HL-60 (cell line): ENCODE results near the gene CYP2C18.

Experiments
- GABPA ChIP-seq: IDR thresholded peaks from 2 replicates; pipeline ENCODE4 v1.6.1; 2012; ENCODE audit warnings: low read depth
- REST ChIP-seq: IDR thresholded peaks from 2 replicates; pipeline ENCODE4 v1.6.1; 2012; ENCODE audit warnings: low read depth; ENCODE audit not compliant: insufficient replicate concordance
- TF ChIP-seq, protein P1 (sequence below): IDR thresholded peaks from one replicate; pipeline ENCODE4 v1.5.1; 2011; ENCODE audit warnings: low read length, control low read depth, inconsistent platforms; ENCODE audit not compliant: insufficient read depth

GRCh38 chr10:94710578-94710977 lies 27.0 kb downstream of the CYP2C18 start:
- TF ChIP-seq, protein P1, sequence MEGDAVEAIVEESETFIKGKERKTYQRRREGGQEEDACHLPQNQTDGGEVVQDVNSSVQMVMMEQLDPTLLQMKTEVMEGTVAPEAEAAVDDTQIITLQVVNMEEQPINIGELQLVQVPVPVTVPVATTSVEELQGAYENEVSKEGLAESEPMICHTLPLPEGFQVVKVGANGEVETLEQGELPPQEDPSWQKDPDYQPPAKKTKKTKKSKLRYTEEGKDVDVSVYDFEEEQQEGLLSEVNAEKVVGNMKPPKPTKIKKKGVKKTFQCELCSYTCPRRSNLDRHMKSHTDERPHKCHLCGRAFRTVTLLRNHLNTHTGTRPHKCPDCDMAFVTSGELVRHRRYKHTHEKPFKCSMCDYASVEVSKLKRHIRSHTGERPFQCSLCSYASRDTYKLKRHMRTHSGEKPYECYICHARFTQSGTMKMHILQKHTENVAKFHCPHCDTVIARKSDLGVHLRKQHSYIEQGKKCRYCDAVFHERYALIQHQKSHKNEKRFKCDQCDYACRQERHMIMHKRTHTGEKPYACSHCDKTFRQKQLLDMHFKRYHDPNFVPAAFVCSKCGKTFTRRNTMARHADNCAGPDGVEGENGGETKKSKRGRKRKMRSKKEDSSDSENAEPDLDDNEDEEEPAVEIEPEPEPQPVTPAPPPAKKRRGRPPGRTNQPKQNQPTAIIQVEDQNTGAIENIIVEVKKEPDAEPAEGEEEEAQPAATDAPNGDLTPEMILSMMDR: no peak
- no peak for TF ChIP-seq GABPA
- no peak for TF ChIP-seq REST
